GM23248 (cell line): ENCODE measurements around the gene ATP2C2. TPM values are rescaled to one million over a fixed set of nuclear protein-coding genes. Genes with fewer than 3 reads are reported as not detected.

Source experiments
- DNase-seq: peaks from one replicate; pipeline ENCODE4 v3.0.0-alpha.2; 2015
- H2AFZ ChIP-seq: fragments of 200-600 bp; sonication (generic); 2 replicates; pipeline ENCODE4 v1.6.1; 2016; ENCODE audit warnings: antibody characterized with exemption
- H3F3A ChIP-seq: fragments of 200-600 bp; sonication (generic); 2 replicates; pipeline ENCODE4 v1.6.1; 2016; ENCODE audit warnings: mild to moderate bottlenecking, antibody characterized with exemption, mixed run types; ENCODE audit not compliant: insufficient read depth
- H3K27ac ChIP-seq: fragments of 200-600 bp; sonication (generic); 2 replicates; pipeline ENCODE4 v1.5.1; 2016; ENCODE audit warnings: mild to moderate bottlenecking
- H3K27me3 ChIP-seq: fragments of 200-600 bp; sonication (generic); replicated peaks from 2 replicates; pipeline ENCODE4 v1.6.1; 2016; ENCODE audit warnings: mild to moderate bottlenecking; ENCODE audit not compliant: insufficient read depth
- H3K36me3 ChIP-seq: fragments of 200-600 bp; sonication (generic); 2 replicates; pipeline ENCODE4 v1.6.1; 2016; ENCODE audit warnings: low read depth, mild to moderate bottlenecking
- H3K4me1 ChIP-seq: fragments of 200-600 bp; sonication (generic); 2 replicates; pipeline ENCODE4 v1.6.1; 2016; ENCODE audit warnings: mild to moderate bottlenecking; ENCODE audit not compliant: insufficient read depth
- H3K4me2 ChIP-seq: fragments of 200-600 bp; sonication (generic); one replicate; pipeline ENCODE4 v1.6.1; 2016; ENCODE audit warnings: mild to moderate bottlenecking; ENCODE audit not compliant: unreplicated experiment
- H3K4me3 ChIP-seq: fragments of 200-600 bp; sonication (generic); 2 replicates; pipeline ENCODE4 v1.5.1; 2016; ENCODE audit warnings: mild to moderate bottlenecking
- H3K79me2 ChIP-seq: fragments of 200-600 bp; sonication (generic); 2 replicates; pipeline ENCODE4 v1.6.1; 2016; ENCODE audit warnings: mild to moderate bottlenecking; ENCODE audit not compliant: insufficient read depth
- H3K9ac ChIP-seq: fragments of 200-600 bp; sonication (generic); 2 replicates; pipeline ENCODE4 v1.6.1; 2016; ENCODE audit warnings: mild to moderate bottlenecking
- H3K9me2 ChIP-seq: fragments of 200-600 bp; sonication (generic); 2 replicates; pipeline ENCODE4 v1.6.1; 2016; ENCODE audit warnings: mixed run types, mild to moderate bottlenecking, moderate library complexity; ENCODE audit not compliant: insufficient read depth
- H3K9me3 ChIP-seq: fragments of 200-600 bp; sonication (generic); one replicate; pipeline ENCODE4 v1.6.1; 2017; ENCODE audit warnings: low read depth
- H4K20me1 ChIP-seq: fragments of 200-600 bp; sonication (generic); 2 replicates; pipeline ENCODE4 v1.6.0; 2016; ENCODE audit not compliant: insufficient read depth
- EZH2 ChIP-seq: fragments of 200-600 bp; sonication (generic); IDR thresholded peaks from 2 replicates; pipeline ENCODE4 v1.6.1; 2018; ENCODE audit warnings: antibody characterized with exemption, mild to moderate bottlenecking; ENCODE audit not compliant: insufficient read depth, poor library complexity, severe bottlenecking
- EZH2phosphoT487 ChIP-seq: fragments of 200-600 bp; sonication (generic); IDR thresholded peaks from 2 replicates; pipeline ENCODE4 v1.6.1; 2018; ENCODE audit warnings: antibody characterized with exemption, moderate library complexity, mild to moderate bottlenecking, low read depth; ENCODE audit not compliant: insufficient read depth
- whole genome bisulfite sequencing, 2 experiments: methylation state at CpG; one replicate each; pipeline ENCODE4 v1.1.6; 2015 to 2017; ENCODE audit warnings: low lambda C conversion rate in 2 of 2, low coverage in 1 of 2; ENCODE audit errors: missing lambda C conversion rate in 2 of 2; 5-methylcytosine and 5-hydroxymethylcytosine counted together
- in situ Hi-C: fragments of 300-500 bp; cut with MboI; formaldehyde crosslinking; loops from 2 replicates; pipeline ENCODE4 v1.15.0; 2020
- polyA plus RNA-seq: library from polyadenylated mRNA; unstranded; fragments of >200 nt; fragmentation: Nextera tagmentation; extraction: Ambion mirVana; gene quantifications from 2 replicates; pipeline ENCODE4 v1.2.1, GENCODE V29; 2016
- total RNA-seq: library from RNA; depleted of rRNA; stranded (reverse); fragments of >200 nt; shearing (Covaris generic); gene quantifications from 2 replicates; pipeline ENCODE4 v1.2.3, GENCODE V29; 2014

ATP2C2 gene
- total and polyA plus RNA-seq, 2 experiments from 2014 or later: 0.84 TPM; not detected in 1

DNA sequence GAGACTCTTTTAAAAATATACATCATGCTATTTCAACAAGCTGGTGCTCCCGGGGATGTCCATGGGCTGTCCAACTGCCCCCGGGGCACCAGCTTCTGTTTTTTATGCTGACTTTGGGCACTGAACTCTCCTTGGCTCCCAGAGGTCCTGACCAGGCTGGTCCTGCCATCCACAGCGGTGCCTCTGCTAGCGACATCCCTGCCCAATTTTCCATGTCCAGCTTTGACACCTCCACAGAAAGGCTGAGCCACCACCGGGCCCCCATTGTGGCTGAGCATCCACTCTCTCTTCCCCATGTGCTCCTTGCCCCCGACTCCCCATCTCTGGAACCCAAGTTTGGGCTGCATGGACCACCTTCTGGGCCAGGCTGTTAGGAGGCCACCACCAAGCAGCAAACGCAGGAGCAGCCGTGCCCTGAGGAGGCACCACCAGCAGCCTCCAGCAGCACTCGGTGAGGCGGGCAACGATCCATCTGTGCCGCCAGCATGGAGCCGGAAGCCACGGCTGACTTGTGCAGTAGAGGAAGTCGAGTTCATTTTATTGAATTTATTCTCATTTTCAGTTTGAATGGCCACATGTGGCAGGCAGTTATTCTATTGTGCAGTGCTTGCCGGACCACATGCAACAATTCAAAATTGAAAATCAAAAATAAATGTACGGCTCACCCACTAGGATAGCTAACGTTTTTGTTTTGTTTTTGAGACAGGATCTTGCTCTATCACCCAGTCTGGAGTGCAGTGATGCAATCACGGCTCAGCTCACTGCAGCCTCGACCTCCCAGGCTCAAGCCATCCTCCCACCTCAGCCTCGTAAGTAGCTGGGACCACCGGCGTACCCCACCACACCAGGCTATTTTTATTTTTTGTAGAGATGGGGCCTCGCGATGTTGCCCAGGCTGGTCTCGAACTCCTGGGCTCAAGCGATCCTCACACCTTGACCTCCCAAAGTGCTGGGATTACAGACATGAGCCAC is 139.0 kb downstream of the ATP2C2 start:
- in situ Hi-C loops: no loop called here
- H3K27ac ChIP-seq: peak overlapping the region; percentile 16; the same call in 1 of the 2 replicates
- DNase-seq: peak; percentile 69

GRCh38 chr16:84508502-84508901 is 140.2 kb downstream of the ATP2C2 start:
- Histone ChIP-seq H3K36me3 (no peaks in the 10 kb centered on the region), H2AFZ (no peak overlapping the region), H3K4me2 (no peak overlapping the region), H3K79me2 (peaks cover 10% of the 10 kb centered on the region), H3K9ac (no peak overlapping the region), H3K4me1 (peaks cover 18% of the 10 kb centered on the region), H3K27me3 (no peaks in the 10 kb centered on the region), H3K9me3 (no peaks in the 10 kb centered on the region), H4K20me1 (no peaks in the 10 kb centered on the region), H3K27ac (no peak overlapping the region), H3K4me3 (no peak overlapping the region), H3F3A (peaks cover under 1% of the 10 kb centered on the region), H3K9me2 (no peaks in the 10 kb centered on the region)
- in situ Hi-C loops: no loop called here
- DNase-seq: no peak
- WGBS, 2 experiments: 98 to 99% methylated on average over 8 of the region's 8 CpGs
- TF ChIP-seq EZH2phosphoT487 (no peak), EZH2 (no peak)

More for the DNA sequence above, 139.0 kb downstream of the ATP2C2 start:
- no peaks in the 10 kb centered on the region for H3K9me2 ChIP-seq
- WGBS, 2 experiments: 46 to 50% methylated on average over 27 of the region's 27 CpGs
- TF ChIP-seq EZH2: no peak
- TF ChIP-seq EZH2phosphoT487: no peak
- H3K9me3 ChIP-seq: no peaks in the 10 kb centered on the region
- H2AFZ ChIP-seq: peak overlapping the region; percentile 89
- H3K27me3 ChIP-seq: no peaks in the 10 kb centered on the region
- H3F3A ChIP-seq: peaks cover 10% of the 10 kb centered on the region
- H3K4me3 ChIP-seq: peak overlapping the region; percentile 43
- H4K20me1 ChIP-seq: no peaks in the 10 kb centered on the region
- H3K79me2 ChIP-seq: peaks cover 22% of the 10 kb centered on the region
- peaks cover 30% of the 10 kb centered on the region for H3K4me1 ChIP-seq
- H3K36me3 ChIP-seq: no peaks in the 10 kb centered on the region
- H3K4me2 ChIP-seq: peak overlapping the region; percentile 56
- peak overlapping the region; percentile 26 for H3K9ac ChIP-seq

GRCh38 chr16:84509032-84509950 is 141.0 kb downstream of the ATP2C2 start:
- Histone ChIP-seq H2AFZ (no peak overlapping the region), H3K4me1 (peaks cover 17% of the 10 kb centered on the region), H3F3A (no peaks in the 10 kb centered on the region), H4K20me1 (no peaks in the 10 kb centered on the region), H3K4me2 (no peak overlapping the region), H3K27me3 (no peaks in the 10 kb centered on the region), H3K9me3 (no peaks in the 10 kb centered on the region), H3K4me3 (no peak overlapping the region), H3K36me3 (no peaks in the 10 kb centered on the region), H3K79me2 (peaks cover 2% of the 10 kb centered on the region), H3K27ac (no peak overlapping the region), H3K9ac (no peak overlapping the region), H3K9me2 (no peaks in the 10 kb centered on the region)
- no peak for DNase-seq
- 86 to 91% methylated on average over 18 to 20 of the region's 20 CpGs for whole genome bisulfite sequencing, 2 experiments
- no peak for TF ChIP-seq EZH2
- no peak for TF ChIP-seq EZH2phosphoT487
- in situ Hi-C loops: no loop called here

GRCh38 chr16:84511180-84511800 is 143.0 kb downstream of the ATP2C2 start:
- in situ Hi-C loops: loop anchor here (5.0 kb wide), 2 partner anchors 111 to 216 kb away; no protein-coding TSS in a partner anchor
- H3K27me3 ChIP-seq: no peaks in the 10 kb centered on the region
- no peaks in the 10 kb centered on the region for H3K36me3 ChIP-seq
- peak overlapping the region; percentile 37 for H3K4me3 ChIP-seq
- peak overlapping the region; percentile 68 for H2AFZ ChIP-seq
- H3K79me2 ChIP-seq: no peaks in the 10 kb centered on the region
- H3F3A ChIP-seq: no peaks in the 10 kb centered on the region
- H3K9me2 ChIP-seq: no peaks in the 10 kb centered on the region
- peak overlapping the region; percentile 62 for H3K4me2 ChIP-seq
- peaks cover 12% of the 10 kb centered on the region for H3K4me1 ChIP-seq
- H3K9ac ChIP-seq: 0 out of 2 replicates have a peak overlapping the region, but pooled peaks have one; percentile 20
- WGBS, 2 experiments: 10 to 11% methylated on average over 21 of the region's 21 CpGs
- no peak for TF ChIP-seq EZH2
- no peak for TF ChIP-seq EZH2phosphoT487
- H3K9me3 ChIP-seq: no peaks in the 10 kb centered on the region
- DNase-seq: peak; percentile 89
- H4K20me1 ChIP-seq: no peaks in the 10 kb centered on the region
- no peak overlapping the region for H3K27ac ChIP-seq
